Measurements from ENCODE around the gene ACIN1. TPM values are rescaled to one million over a fixed set of nuclear protein-coding genes. Genes with fewer than 3 reads are reported as not detected.

ACIN1 gene
- total and polyA plus RNA-seq, 2 experiments from 2014 or later: 76.1 to 172 TPM

- peaks cover 60% of the 10 kb centered on the region for H3K36me3 Mint-ChIP-seq (ENCODE audit: low read depth)
- peaks cover 13% of the 10 kb centered on the region for H3K4me1 Mint-ChIP-seq
- Histone ChIP-seq H3K27me3 (ENCODE audit: insufficient read depth) (no peaks in the 10 kb centered on the region), H3K36me3 (ENCODE audit: insufficient read depth) (peaks cover 43% of the 10 kb centered on the region), H3F3A (replicated peaks; ENCODE audit: low read depth) (no peaks in the 10 kb centered on the region), H3K4me3 (peak overlapping the region; percentile 84), H3K4me1 (ENCODE audit: insufficient read depth) (peaks cover 14% of the 10 kb centered on the region), H2AFZ (no peak overlapping the region), H3K4me2 (peak overlapping the region; percentile 92), H3K9me2 (ENCODE audit: insufficient read depth) (no peaks in the 10 kb centered on the region), H3K27ac (ENCODE audit: low read depth) (peak overlapping the region; percentile 67), H4K20me1 (replicated peaks; ENCODE audit: insufficient read depth) (peaks cover 40% of the 10 kb centered on the region), H3K79me2 (replicated peaks; ENCODE audit: insufficient read depth) (peaks cover 80% of the 10 kb centered on the region)
- no peak overlapping the region for H3K4me3 Mint-ChIP-seq
- no peak overlapping the region for H3K27ac Mint-ChIP-seq
- DNase-seq (ENCODE audit: low spot score) (peak; percentile 96), ATAC-seq (peak; percentile 73)
- peaks cover 2% of the 10 kb centered on the region for H3K27me3 Mint-ChIP-seq (ENCODE audit: insufficient read depth, low read depth, poor library complexity)
- TF ChIP-seq POLR2AphosphoS5 (IDR thresholded peaks at IDR 0.05; ENCODE audit: low read depth) (no peak), CTCF (conservative IDR thresholded peaks at IDR 0.05; ENCODE audit: low read depth in 2 of 2) (peak; percentile 30 to 36; a peak in 3 of 4 replicates), STAT1 (IDR thresholded peaks at IDR 0.05; ENCODE audit: unreplicated experiment) (no peak), REST (IDR thresholded peaks at IDR 0.05; ENCODE audit: unreplicated experiment) (no peak), ZNF462 (CRISPR knock-in tag; IDR thresholded peaks at IDR 0.05) (no peak), EZH2 (IDR thresholded peaks at IDR 0.05; ENCODE audit: low read depth, unreplicated experiment) (no peak)
- H3K9me3 Mint-ChIP-seq: no peaks in the 10 kb centered on the region
Observed at GRCh38 chr14:23093991-23094665, 808 bp downstream of the ACIN1 start.

Measured in GM23338 (cell line).